Activated T-helper 1 cell treated with anti-CD3 and anti-CD28 coated beads, Interleukin-2, amount 50 U/mL, for 16 hours (primary cell): Measurements from ENCODE around the gene REM2.

Experiments used
- DNase-seq, 2 donors: peaks; one replicate each; pipeline ENCODE4 v3.0.0-alpha.2; 2020; ENCODE audit warnings: low read depth in 1 of 2, low spot score in 1 of 2

The REM2 gene, protein sequence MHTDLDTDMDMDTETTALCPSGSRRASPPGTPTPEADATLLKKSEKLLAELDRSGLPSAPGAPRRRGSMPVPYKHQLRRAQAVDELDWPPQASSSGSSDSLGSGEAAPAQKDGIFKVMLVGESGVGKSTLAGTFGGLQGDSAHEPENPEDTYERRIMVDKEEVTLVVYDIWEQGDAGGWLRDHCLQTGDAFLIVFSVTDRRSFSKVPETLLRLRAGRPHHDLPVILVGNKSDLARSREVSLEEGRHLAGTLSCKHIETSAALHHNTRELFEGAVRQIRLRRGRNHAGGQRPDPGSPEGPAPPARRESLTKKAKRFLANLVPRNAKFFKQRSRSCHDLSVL

DNA sequence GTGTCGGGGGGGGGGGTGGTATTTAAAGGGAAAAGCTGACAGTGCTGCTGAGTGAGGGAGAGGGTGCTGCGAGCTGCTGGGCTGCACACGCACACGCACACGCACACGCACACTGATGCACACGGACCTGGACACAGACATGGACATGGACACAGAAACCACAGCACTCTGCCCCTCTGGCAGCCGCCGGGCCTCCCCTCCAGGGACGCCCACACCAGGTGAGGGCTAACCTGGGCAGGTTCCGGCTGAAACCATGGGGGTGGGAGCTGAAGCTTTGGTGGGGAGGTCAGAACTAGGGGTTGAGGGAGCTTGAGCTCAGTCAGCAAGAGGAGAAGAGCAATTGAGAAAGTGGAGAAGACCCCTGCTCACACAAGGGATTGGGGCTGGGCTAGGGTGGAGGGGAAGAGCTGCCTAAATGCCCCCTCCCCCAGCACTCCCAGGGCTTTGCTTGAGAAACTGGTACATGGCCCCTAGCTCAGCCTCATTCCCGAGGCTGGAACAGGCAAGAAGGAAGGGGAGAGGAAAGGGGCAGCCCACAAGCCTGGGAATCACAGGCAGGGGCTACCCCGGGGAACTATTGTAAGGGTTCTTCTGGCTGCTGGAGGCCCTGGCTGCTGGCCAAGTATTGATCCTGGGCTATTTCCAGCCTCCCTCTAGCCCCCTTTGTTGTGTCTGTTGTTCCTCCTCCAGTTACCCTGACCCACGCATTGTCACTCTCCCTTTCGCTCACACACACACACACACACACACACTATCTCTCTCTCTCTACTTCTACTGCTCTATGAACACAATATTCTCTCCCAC is at the start of gene REM2:
Gene REM2 (plus strand): TSS at position 50 of the 804 bp plus-strand sequence. CDS start 66 bp downstream, at position 116.
- DNase-seq: no peak

DNA sequence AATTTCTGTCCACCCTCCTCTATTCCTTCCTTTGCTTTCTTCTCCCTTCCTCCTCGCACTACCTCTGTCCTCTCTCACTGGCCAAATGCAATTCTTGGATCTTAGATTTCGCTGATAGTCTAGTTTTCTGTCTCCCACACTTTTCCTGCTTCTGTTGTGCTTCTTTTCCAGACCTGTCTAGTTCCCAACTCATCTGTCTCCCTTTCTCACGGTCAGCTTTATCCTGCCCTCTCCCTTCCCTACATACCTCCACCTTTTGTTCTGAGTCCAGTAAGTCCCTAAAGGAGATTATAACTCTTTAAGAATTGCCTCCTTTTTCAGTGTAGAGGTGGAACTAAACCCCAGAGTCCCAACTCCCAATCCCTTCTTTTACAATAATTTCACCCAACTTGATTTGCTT is 47.5 kb upstream of the REM2 start:
- no peak for DNase-seq

DNA sequence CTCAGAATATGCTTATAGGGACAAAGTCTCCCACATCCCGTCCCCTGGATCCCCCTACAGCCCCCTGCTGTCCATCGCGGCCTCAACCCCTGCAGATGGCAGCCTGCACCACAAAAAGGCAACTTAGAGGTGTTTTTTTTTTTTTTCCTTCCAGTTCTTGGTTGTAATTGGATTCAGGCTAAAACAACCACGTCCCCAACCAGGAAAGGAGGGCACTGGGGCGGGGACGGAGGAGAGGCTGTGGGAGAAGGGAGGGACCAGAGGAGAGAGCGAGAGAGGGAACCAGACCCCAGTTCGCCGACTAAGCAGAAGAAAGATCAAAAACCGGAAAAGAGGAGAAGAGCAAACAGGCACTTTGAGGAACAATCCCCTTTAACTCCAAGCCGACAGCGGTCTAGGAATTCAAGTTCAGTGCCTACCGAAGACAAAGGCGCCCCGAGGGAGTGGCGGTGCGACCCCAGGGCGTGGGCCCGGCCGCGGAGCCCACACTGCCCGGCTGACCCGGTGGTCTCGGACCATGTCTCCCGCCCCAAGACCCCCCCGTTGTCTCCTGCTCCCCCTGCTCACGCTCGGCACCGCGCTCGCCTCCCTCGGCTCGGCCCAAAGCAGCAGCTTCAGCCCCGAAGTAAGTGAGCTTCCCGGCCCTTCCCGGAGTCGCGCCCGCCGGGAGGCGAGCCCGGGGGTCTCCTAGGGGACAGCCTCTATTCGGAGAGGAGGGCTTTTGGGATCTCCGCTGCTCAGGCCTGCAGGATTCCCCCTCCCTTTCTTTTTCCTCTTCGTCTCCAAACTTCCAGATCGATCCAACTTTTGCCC is 46.5 kb upstream of the REM2 start, which contains the start of gene MMP14:
Gene MMP14 (plus strand): TSS at position 285 of the 813 bp plus-strand sequence. CDS start 233 bp downstream, at position 518.
- DNase-seq: no peak

DNA sequence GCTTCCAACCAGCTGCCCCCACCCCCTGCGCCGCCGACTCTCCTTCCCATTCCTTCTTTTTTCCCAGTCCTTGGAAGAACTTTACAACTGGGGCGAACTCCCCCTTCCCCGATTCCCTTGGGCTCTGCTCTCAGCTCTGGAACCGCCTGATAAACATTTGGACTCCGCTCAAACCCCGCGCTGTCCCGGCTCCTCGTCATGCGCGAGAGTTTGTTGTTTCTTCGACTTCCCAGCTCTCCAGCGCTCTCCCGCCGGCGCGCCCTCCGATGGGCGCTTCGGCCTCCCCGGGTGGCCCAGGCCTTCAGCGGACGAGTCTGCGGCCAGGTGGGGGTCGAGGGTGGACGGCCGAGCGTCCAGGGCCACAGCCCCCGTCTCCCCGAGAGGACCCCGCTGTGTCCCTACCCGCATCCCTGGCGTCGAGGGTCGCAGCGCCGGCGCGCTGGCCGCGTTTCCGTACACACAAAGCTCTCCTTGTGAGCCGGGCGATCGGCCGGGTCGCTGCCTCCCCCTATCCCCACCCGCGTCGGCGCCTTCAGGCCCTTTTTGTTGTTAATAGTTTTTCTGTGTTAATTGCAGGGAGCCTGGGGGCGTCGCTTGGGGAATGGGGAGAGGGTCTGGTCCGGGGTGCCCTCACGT is 45.8 kb upstream of the REM2 start:
- DNase-seq: no peak

DNA sequence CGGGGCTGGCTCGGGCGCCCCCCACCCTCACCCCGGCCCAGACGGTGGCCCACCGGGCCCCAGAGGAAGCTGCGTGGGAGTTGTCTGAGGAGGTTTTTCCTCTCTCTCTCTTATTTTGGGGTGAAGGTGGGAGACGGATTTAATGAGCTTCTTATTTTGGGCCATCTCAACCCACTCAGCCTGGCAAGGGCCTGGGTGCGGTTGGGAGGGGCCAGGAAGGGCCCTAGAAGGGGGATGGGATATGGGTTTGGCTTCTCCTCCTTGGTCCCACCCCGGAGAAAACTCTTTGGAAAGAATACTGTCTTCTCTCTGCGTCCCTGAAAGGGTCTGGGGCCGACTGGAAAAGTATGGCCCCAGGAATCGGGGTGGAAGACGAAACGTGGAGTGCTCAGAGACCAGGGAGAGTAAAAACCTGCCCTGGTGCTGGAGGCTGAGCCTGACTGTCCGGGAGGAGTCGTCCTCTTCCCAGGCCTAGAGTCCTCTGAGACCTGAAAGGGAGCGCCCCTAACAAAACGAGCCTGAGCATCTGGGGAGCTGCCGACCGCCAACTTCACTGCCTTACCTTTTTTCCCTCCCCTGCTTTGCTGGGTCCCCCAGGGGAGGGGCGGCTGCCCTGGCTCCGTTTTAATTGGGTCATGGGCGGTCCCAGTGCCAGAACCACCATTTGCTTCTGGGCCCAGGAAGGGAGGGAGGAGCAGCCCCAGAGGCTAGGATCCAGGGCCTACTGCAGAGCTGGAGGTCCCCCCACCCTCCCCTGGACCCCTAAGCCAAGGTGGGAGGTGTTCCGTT is 45.1 kb upstream of the REM2 start:
- DNase-seq: no peak

DNA sequence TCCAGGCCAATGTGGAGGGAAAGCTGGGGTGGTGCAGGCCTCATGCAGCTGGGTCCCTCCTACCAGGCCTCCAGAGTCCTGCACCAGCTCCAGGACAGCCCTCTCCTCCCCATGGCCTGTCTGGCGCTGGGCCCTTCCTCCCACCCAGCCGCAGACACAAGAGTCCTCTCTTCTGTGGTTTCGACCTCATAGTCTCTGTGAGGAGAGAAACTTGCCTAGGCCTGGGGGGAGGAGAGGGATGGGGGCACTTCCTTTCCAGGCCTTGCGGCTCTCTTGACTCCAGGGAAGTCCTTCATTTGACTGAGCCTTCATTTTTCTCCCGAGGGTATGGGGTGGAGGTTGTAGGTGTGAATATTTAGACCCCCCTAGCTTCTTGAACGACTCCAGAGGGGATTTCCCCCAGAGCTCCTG is 44.4 kb upstream of the REM2 start:
- no peak for DNase-seq

DNA sequence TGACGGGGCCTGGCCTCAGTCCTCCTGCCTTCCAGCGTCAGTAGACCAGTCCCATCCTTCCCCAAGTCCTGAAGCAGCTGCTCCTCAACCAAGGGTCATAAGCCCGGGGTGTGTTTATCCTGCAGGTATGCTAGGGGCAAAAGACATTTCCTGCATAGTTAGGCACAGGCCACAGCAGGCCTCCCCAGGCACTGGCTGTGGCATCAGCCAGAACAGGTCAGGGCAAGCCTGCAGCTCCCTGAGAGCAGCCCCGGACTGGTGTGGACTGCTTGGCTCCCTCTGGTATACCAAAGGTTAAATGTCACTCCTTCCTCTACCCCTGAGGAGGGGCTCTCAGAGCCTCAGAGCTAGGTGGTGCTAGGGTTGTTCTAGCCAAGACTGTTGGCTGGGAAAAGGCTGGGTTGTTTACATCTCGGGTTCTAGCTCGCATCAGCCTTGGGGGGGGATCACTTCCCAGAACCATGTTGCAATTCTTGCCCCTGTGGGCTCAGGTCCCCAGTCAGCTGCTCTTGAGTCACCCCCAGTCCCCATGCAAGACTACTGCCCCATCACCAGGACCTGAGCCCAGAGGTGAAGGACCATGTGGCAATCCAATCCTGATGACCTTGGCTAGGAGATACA is 43.8 kb upstream of the REM2 start:
- DNase-seq: no peak

DNA sequence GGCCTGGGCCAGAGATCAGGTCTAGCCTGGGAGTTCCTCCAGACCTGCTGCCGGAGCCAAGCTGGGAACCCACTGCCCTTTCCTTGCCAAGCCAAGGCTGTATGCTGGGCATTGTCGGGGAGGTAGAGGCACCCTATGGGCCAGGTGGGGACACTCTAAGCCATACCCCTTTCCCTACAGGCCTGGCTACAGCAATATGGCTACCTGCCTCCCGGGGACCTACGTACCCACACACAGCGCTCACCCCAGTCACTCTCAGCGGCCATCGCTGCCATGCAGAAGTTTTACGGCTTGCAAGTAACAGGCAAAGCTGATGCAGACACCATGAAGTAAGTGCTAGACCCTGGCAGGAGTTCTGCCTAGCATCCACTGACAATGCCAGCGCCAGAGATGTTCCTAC is 41.7 kb upstream of the REM2 start:
- DNase-seq: no peak

DNA sequence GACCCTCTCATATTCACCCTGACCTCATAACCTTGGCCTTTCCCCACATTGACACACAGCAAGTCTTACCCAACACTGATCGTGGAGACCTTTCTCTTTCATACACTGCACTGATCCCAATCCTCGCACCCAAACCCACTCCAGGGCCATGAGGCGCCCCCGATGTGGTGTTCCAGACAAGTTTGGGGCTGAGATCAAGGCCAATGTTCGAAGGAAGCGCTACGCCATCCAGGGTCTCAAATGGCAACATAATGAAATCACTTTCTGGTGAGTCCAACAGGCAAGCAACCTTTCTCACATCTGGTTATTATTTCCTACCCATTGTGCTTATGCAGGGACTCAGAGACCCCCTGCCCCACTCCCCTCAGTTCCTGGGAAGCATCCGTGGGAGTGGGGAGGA is 41.3 kb upstream of the REM2 start:
- no peak for DNase-seq

DNA sequence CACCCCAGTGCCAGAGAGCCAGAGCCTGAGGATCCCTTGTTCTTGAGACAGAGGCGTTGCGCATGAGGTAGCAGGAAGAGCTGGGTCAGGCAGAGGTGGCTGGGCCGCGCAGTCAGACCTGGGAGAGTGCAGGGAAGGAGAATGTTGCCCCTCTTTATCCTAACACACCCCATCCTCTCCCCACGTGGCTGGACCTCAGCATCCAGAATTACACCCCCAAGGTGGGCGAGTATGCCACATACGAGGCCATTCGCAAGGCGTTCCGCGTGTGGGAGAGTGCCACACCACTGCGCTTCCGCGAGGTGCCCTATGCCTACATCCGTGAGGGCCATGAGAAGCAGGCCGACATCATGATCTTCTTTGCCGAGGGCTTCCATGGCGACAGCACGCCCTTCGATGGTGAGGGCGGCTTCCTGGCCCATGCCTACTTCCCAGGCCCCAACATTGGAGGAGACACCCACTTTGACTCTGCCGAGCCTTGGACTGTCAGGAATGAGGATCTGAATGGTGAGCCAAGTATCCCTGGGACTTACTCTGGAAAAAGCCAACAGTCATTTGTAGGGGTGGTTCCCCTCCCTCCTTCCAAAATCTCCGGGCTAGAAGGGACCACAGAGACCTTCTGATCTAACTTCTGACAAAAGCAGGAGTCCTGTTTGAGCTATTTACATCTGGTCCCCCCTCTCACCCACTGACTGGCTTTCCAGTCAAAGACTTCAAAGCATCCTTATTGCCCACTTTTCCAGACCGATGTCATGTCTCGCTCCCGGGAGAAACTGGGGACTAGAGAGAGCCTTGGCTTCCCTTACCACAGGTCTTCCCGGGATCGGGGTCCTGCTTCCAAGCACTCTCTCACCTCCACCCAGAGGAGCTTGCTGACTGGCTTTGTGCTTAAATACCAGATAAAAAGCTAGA is 40.6 kb upstream of the REM2 start:
- no peak for DNase-seq

DNA sequence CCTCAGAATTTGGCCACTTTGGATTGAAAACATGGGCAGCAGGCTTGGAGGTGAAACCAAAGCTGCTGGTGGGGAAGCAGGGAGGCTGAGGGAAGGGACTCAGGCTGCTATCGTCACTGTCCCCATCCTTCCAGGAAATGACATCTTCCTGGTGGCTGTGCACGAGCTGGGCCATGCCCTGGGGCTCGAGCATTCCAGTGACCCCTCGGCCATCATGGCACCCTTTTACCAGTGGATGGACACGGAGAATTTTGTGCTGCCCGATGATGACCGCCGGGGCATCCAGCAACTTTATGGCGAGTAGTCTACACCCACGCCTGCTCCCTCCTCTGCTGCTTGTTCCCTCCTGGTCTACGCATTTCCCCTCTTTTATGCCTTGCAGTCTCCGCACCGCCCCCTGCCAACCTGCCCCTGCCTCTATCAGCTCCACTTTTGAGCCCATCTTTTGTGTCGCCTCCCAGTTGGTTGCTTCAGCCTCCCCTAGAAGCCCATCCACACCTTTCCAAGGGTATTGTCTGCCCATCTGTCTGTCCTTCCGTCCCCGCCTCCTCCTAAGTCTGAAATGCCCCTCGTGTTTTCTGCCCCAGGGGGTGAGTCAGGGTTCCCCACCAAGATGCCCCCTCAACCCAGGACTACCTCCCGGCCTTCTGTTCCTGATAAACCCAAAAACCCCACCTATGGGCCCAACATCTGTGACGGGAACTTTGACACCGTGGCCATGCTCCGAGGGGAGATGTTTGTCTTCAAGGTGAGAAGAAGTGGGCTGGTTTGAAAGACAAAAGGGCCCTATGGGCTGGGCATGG is 39.7 kb upstream of the REM2 start:
- no peak for DNase-seq

DNA sequence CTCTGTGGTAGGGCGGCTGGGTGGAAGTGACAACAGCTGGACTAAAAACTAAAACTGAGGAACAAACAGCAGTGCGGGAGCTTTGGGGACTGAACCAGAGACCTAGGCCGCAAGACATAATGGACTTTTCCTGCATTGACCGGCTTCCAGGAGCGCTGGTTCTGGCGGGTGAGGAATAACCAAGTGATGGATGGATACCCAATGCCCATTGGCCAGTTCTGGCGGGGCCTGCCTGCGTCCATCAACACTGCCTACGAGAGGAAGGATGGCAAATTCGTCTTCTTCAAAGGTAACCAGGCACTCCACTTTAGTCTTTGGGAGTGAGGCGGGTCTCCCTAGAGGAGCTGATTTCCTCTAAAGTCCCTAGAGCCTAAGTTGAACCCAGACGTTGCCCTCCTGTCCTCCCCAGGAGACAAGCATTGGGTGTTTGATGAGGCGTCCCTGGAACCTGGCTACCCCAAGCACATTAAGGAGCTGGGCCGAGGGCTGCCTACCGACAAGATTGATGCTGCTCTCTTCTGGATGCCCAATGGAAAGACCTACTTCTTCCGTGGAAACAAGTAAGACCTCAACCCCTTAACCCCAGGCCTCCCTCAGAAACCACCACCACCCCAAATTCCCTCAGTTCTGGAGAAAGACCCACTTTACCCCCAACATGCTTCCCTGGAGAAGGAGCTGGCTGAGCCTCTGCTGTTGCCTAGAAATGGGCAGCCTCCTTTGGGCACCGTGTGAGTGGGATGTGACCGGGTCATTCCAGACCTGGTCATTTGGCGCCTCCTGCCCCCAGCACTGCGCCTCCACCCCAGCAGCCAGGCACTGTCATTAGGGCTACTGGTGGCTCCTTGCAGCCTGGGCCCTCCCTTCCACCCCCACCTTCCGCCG is 38.6 kb upstream of the REM2 start:
- no peak for DNase-seq

DNA sequence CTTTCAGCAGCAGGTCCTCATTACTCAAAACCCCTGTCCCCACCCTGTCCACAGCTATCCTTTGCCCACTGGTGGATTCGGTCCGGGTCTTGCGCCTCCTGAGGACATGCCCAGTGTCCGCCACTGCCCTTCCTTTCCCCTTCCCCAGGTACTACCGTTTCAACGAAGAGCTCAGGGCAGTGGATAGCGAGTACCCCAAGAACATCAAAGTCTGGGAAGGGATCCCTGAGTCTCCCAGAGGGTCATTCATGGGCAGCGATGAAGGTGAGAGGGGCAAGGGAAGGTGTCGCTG is 38.0 kb upstream of the REM2 start:
- no peak for DNase-seq

DNA sequence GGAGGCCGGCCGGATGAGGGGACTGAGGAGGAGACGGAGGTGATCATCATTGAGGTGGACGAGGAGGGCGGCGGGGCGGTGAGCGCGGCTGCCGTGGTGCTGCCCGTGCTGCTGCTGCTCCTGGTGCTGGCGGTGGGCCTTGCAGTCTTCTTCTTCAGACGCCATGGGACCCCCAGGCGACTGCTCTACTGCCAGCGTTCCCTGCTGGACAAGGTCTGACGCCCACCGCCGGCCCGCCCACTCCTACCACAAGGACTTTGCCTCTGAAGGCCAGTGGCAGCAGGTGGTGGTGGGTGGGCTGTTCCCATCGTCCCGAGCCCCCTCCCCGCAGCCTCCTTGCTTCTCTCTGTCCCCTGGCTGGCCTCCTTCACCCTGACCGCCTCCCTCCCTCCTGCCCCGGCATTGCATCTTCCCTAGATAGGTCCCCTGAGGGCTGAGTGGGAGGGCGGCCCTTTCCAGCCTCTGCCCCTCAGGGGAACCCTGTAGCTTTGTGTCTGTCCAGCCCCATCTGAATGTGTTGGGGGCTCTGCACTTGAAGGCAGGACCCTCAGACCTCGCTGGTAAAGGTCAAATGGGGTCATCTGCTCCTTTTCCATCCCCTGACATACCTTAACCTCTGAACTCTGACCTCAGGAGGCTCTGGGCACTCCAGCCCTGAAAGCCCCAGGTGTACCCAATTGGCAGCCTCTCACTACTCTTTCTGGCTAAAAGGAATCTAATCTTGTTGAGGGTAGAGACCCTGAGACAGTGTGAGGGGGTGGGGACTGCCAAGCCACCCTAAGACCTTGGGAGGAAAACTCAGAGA is 37.0 kb upstream of the REM2 start:
- DNase-seq: no peak

DNA sequence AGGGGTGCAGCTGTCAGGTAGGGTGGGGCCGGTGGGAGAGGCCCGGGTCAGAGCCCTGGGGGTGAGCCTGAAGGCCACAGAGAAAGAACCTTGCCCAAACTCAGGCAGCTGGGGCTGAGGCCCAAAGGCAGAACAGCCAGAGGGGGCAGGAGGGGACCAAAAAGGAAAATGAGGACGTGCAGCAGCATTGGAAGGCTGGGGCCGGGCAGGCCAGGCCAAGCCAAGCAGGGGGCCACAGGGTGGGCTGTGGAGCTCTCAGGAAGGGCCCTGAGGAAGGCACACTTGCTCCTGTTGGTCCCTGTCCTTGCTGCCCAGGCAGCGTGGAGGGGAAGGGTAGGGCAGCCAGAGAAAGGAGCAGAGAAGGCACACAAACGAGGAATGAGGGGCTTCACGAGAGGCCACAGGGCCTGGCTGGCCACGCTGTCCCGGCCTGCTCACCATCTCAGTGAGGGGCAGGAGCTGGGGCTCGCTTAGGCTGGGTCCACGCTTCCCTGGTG is 36.2 kb upstream of the REM2 start:
- DNase-seq: no peak

DNA sequence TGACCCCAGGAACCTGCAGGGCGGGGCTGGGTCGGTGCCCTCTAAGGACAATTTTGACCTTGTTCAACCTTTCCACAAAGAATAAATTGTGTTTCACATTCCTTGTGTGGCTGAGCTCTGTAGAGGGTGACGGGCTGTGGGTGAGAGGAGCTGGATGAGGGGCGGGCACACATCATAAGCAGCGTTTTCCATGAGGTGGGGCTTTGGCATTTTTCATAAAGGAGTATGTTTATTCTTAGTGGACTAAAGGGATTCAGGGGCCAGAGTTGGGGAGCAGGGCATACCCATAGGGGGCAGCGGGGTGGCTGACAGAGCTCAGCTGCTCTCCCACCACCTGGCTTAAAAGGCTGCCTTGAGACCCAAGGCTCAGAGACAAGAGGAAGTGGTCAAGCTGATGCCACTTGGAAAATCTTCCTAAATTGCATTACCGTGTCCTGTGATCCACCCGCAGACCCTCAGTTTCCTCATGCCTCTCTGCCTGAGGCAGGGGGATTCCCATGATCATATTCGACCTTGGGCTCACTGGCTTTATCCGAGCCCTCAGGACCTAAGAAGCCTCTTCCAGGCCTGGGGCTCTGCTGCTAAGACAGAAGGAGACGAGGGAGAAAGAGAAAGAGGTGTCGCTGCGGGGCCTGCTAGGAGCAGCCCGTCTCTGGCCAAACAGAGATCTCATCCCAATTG is 35.2 kb upstream of the REM2 start:
- DNase-seq: no peak
